ENCODE results near the gene RBPMS2. TPM values are rescaled to one million over a fixed set of nuclear protein-coding genes. Genes with fewer than 3 reads are reported as not detected.

The RBPMS2 gene
- total RNA-seq, 4 donors from 2014 or later = 14.6 to 47.8 (median 33.9) TPM

GRCh38 chr15:64701482-64702184 is 73.8 kb downstream of the RBPMS2 start:
- Histone ChIP-seq H3K4me1 (peaks cover 37 to 71% (median 49%) of the 10 kb centered on the region in 3 donors), H3K27ac (peak overlapping the region; percentile 37 to 96 (median 92))

GRCh38 chr15:64701051-64701450 is 74.3 kb downstream of the RBPMS2 start:
- peak overlapping the region in 2 of 4 donors; percentile 90 to 93 for H3K27ac ChIP-seq
- ATAC-seq = no peak
- H3K27me3 ChIP-seq = no peaks in the 10 kb centered on the region
- 20 to 48% methylated on average over 2 to 3 of the region's 3 CpGs for WGBS, 2 donors (ENCODE audit: low coverage in 1 of 2)
- H3K36me3 ChIP-seq = peaks cover 0 to 3% of the 10 kb centered on the region in 2 donors
- H3K4me3 ChIP-seq = peak overlapping the region in 1 of 2 donors; percentile 92
- TF ChIP-seq POLR2A (IDR thresholded peaks at IDR 0.05) (no peak), POLR2AphosphoS5 (IDR thresholded peaks at IDR 0.05) (no peak), EP300 (IDR thresholded peaks at IDR 0.05) (no peak), CTCF (IDR thresholded peaks at IDR 0.05) (no peak)
- no peaks in the 10 kb centered on the region for H3K9me3 ChIP-seq
- peaks cover 37 to 76% (median 53%) of the 10 kb centered on the region in 3 donors for H3K4me1 ChIP-seq

More at GRCh38 chr15:64701482-64702184, 73.8 kb downstream of the RBPMS2 start:
- no peaks in the 10 kb centered on the region for H3K27me3 ChIP-seq
- H3K36me3 ChIP-seq = peaks cover 0 to 5% of the 10 kb centered on the region in 2 donors
- TF ChIP-seq EP300 (IDR thresholded peaks at IDR 0.05) = no peak
- no peak for TF ChIP-seq POLR2AphosphoS5 (IDR thresholded peaks at IDR 0.05)
- no peak for TF ChIP-seq CTCF (IDR thresholded peaks at IDR 0.05)
- no peak for TF ChIP-seq POLR2A (IDR thresholded peaks at IDR 0.05)
- no peaks in the 10 kb centered on the region for H3K9me3 ChIP-seq
- ATAC-seq = no peak
- WGBS, 2 donors (ENCODE audit: low coverage in 1 of 2) = 3 to 18% methylated on average over 5 of the region's 5 CpGs
- peak overlapping the region; percentile 66 to 92 for H3K4me3 ChIP-seq

GRCh38 chr15:64699751-64700388 is 75.5 kb downstream of the RBPMS2 start:
- peak overlapping the region in 1 of 2 donors; percentile 92 for H3K4me3 ChIP-seq
- TF ChIP-seq POLR2A (IDR thresholded peaks at IDR 0.05) (no peak), EP300 (IDR thresholded peaks at IDR 0.05) (no peak), POLR2AphosphoS5 (IDR thresholded peaks at IDR 0.05) (peak; percentile 24)
- peak; percentile 28 for ATAC-seq
- H3K4me1 ChIP-seq = peaks cover 37 to 88% (median 62%) of the 10 kb centered on the region in 3 donors
- no peaks in the 10 kb centered on the region for H3K27me3 ChIP-seq
- 14 to 25% methylated on average over 2 to 3 of the region's 7 CpGs for WGBS, 2 donors (ENCODE audit: low coverage in 1 of 2)
- no peaks in the 10 kb centered on the region for H3K9me3 ChIP-seq
- peak overlapping the region; percentile 13 to 93 (median 88) for H3K27ac ChIP-seq
- peaks cover 0 to 3% of the 10 kb centered on the region in 2 donors for H3K36me3 ChIP-seq

GRCh38 chr15:64698823-64699222 is 76.6 kb downstream of the RBPMS2 start:
- Histone ChIP-seq H3K9me3 (no peaks in the 10 kb centered on the region), H3K4me3 (peak overlapping the region in 1 of 2 donors; percentile 92), H3K36me3 (peaks cover 0 to 13% of the 10 kb centered on the region in 2 donors), H3K27ac (peak overlapping the region; percentile 13 to 93 (median 88)), H3K4me1 (peaks cover 37 to 95% (median 70%) of the 10 kb centered on the region in 3 donors), H3K27me3 (no peaks in the 10 kb centered on the region)
- no peak for ATAC-seq
- TF ChIP-seq POLR2A (IDR thresholded peaks at IDR 0.05) (no peak), POLR2AphosphoS5 (IDR thresholded peaks at IDR 0.05) (no peak), CTCF (IDR thresholded peaks at IDR 0.05) (no peak), EP300 (IDR thresholded peaks at IDR 0.05) (no peak)

- no peak overlapping the region for H3K4me3 ChIP-seq
- WGBS, 2 donors (ENCODE audit: low coverage in 1 of 2) = 26 to 33% methylated on average over 2 of the region's 3 CpGs
- H3K36me3 ChIP-seq = peaks cover 0 to 13% of the 10 kb centered on the region in 2 donors
- H3K4me1 ChIP-seq = peaks cover 38 to 99% (median 79%) of the 10 kb centered on the region in 3 donors
- peak overlapping the region; percentile 20 to 93 (median 88) for H3K27ac ChIP-seq
- no peaks in the 10 kb centered on the region for H3K27me3 ChIP-seq
- ATAC-seq = no peak
- no peaks in the 10 kb centered on the region for H3K9me3 ChIP-seq
- TF ChIP-seq EP300 (IDR thresholded peaks at IDR 0.05) = no peak
- no peak for TF ChIP-seq POLR2A (IDR thresholded peaks at IDR 0.05)
- TF ChIP-seq POLR2AphosphoS5 (IDR thresholded peaks at IDR 0.05) = no peak
- no peak for TF ChIP-seq CTCF (IDR thresholded peaks at IDR 0.05)
These were observed 77.4 kb downstream of the RBPMS2 start for GRCh38 chr15:64697911-64698369.

Measured in gastroesophageal sphincter (tissue), 4 donors.